HL-60 (cell line): ENCODE results near the gene TMPRSS15.

Experiments
- DNase-seq, 2 experiments: peaks; one replicate each; pipeline ENCODE4 v3.0.0-alpha.2; 2010 to 2020; ENCODE audit warnings: low read depth in 1 of 2, low spot score in 1 of 2
- H3K27ac ChIP-seq: fragments of 250-450 bp; sonication (Bioruptor Pico); replicated peaks from 2 replicates; pipeline ENCODE4 v1.5.1; 2020; ENCODE audit warnings: mild to moderate bottlenecking, moderate library complexity
- H3K27me3 ChIP-seq: fragments of 250-450 bp; sonication (Bioruptor Pico); 2 replicates; pipeline ENCODE4 v1.5.1; 2021; ENCODE audit warnings: mild to moderate bottlenecking, moderate library complexity; ENCODE audit not compliant: insufficient read depth, poor library complexity, severe bottlenecking
- H3K4me3 ChIP-seq: replicated peaks from 2 replicates; pipeline ENCODE4 v1.5.1; 2011; ENCODE audit warnings: mild to moderate bottlenecking, control low read depth, low read length; ENCODE audit not compliant: insufficient read depth
- CTCF ChIP-seq: IDR thresholded peaks from one replicate; pipeline ENCODE4 v1.5.1; 2011; ENCODE audit warnings: low read length, control low read depth, inconsistent platforms; ENCODE audit not compliant: insufficient read depth
- GABPA ChIP-seq: IDR thresholded peaks from 2 replicates; pipeline ENCODE4 v1.6.1; 2012; ENCODE audit warnings: low read depth
- POLR2AphosphoS5 ChIP-seq: IDR thresholded peaks from 2 replicates; pipeline ENCODE4 v1.6.1; 2012; ENCODE audit warnings: low read depth
- REST ChIP-seq: IDR thresholded peaks from 2 replicates; pipeline ENCODE4 v1.6.1; 2012; ENCODE audit warnings: low read depth; ENCODE audit not compliant: insufficient replicate concordance
- SPI1 ChIP-seq: IDR thresholded peaks from 2 replicates; pipeline ENCODE4 v1.6.1; 2012; ENCODE audit warnings: low read depth, mild to moderate bottlenecking, borderline replicate concordance

TMPRSS15 gene

GRCh38 chr21:18417141-18417790 is 13.7 kb upstream of the TMPRSS15 start:
- no peak for DNase-seq
- Histone ChIP-seq H3K27me3 (no peaks in the 10 kb centered on the region), H3K4me3 (no peak overlapping the region), H3K27ac (no peak overlapping the region)
- TF ChIP-seq CTCF (no peak), POLR2AphosphoS5 (no peak), GABPA (no peak)

- no peak overlapping the region for H3K4me3 ChIP-seq
- H3K27me3 ChIP-seq: no peaks in the 10 kb centered on the region
- no peak overlapping the region for H3K27ac ChIP-seq
- TF ChIP-seq GABPA: no peak
- TF ChIP-seq CTCF: no peak
- no peak for TF ChIP-seq REST
- TF ChIP-seq SPI1: no peak
- TF ChIP-seq POLR2AphosphoS5: no peak
- DNase-seq: no peak
Observed at GRCh38 chr21:18411565-18411964, 8.0 kb upstream of the TMPRSS15 start.

- H3K4me3 ChIP-seq: no peak overlapping the region
- no peak for TF ChIP-seq POLR2AphosphoS5
- TF ChIP-seq REST: no peak
- no peak for TF ChIP-seq GABPA
- no peak for TF ChIP-seq SPI1
- no peak for TF ChIP-seq CTCF
- no peak overlapping the region for H3K27ac ChIP-seq
- no peak for DNase-seq
- no peaks in the 10 kb centered on the region for H3K27me3 ChIP-seq
Observed at GRCh38 chr21:18409579-18409978, 6.0 kb upstream of the TMPRSS15 start.

GRCh38 chr21:18398843-18399242 is 4.7 kb downstream of the TMPRSS15 start:
- TF ChIP-seq POLR2AphosphoS5: no peak
- TF ChIP-seq REST: no peak
- TF ChIP-seq GABPA: no peak
- no peak for TF ChIP-seq SPI1
- no peak for TF ChIP-seq CTCF
- H3K27me3 ChIP-seq: no peaks in the 10 kb centered on the region
- no peak overlapping the region for H3K27ac ChIP-seq
- DNase-seq: no peak
- H3K4me3 ChIP-seq: no peak overlapping the region
